Stimulated activated CD4-positive, alpha-beta T cell treated with anti-CD3 and anti-CD28 coated beads, Interleukin-2, amount 100 ng/mL, for 4 hours (primary cell): Measurements from ENCODE around the gene SYTL2.
"Not testable (repeated sequence)": the region's sequence is repeated elsewhere in the genome, so short reads cannot be mapped to it uniquely, and the experiment has no call there.

Source experiments
- DNase-seq: peaks from one replicate; pipeline ENCODE4 v3.0.0-alpha.2; 2020; ENCODE audit warnings: low read depth

SYTL2 gene

DNA sequence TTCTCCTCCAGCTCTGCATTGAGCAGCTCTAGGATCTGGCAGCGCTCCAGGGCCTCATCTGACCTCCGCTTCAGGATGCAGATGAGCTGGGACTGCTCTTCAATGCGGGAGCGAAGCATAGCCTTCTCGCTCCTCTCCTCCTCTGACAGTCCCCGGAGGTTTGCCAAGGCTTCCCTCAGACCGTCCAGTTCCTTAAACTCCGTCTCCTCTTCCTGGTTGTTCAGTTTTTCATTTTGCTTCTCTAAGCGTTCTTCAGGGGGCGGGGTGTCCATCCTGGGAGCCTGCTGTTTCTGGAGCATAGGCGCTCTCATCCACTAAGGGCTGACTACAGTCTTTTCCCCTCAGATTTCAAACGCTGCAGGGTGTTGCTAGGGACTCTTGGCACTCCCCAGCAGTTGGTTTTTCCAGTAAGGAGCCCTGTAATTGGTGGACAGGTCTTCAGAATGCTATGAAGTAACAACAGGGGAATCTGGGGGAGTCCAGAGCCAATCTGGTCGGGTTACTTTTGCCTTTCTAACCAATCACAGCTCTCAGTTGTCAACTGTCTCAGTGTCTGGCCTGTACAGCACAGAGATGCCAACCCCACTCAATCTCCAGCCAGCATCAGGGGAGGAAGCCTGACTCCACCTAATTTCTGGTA, 125.0 kb downstream of the SYTL2 start, which contains the start of gene CCDC89:
CCDC89 (minus strand) TSS at position 376 of the 640 bp plus-strand sequence; CDS start at position 311, 65 bp downstream.
- no peak for DNase-seq

DNA sequence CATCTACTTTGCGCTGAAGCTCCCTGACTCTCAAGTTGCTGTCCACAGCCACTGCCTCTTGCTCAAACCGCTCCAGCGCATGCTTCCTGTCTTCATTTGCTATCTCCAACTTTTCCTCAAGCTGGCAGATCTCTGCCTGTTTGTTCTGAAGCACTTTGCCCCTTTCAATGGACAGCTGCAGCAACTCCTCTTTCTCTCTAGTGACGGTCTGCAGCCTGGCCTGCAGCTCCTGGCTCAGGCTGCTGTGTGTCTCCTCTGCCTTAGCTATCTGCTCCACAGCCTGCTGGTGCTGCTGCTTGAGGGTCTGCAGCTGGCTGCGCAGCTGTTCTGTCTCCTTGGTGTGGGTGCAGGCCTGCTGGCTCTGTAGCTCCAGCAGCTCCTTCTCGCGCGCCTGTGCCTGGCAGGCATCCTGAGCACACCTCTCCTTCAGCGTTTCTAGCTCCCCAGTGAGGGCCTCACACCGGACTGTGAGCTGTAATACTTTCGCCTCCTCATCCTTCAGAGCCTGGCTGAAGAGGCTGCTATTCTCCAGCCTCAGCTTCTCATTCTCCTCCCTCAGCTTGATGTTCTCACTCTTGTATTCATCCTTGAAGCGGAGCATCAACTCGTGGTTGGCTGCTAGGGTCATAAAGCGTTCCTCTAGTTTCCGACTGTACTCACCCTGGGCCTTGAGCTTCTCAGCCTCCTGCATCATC, 125.7 kb downstream of the SYTL2 start:
- no peak for DNase-seq

DNA sequence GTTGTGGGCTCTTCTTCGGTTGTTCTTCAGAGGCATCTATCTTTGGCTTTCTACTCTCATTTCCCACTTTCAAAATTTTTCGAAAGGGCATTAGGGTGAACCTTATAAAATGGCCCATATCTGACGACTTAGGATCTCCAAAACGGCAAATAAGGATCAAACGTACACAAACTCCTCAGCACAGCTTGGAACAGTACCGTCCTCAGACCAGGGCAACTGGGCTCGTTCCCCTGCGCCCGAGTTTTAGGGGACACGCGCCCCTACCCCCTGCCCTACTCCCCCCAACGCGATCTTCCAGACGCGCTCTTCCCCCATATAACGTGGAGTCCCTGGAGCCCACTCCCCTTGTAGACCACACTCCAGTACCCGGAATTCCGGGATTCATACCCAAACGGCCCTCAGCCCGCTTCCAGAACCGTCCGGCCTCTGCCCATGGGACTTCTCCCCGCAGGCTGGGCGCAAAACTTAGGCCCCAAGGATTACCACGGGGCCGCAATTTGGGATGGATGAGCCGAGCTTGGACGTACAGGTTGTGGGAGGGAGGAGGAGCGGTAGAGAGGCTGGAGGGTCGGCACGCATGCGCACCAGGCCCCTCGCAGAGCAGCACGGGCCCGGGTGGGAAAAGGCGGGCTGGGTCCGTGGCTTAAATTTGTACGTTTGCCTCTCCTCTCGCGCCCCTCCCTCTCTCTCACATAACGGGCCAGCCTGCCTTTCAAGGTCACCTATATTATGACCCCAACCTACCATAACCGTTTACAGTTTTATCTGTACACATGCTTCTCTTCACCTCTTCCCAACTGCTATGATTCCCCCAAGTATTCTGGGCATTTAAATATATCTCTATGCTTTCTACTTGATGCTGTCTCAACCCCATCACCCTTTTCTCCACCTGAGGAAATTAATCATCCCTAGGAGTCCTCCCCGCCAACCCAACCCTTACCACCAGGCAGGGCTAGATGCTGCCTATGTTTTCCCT, 128.3 kb downstream of the SYTL2 start:
- DNase-seq, result peak; percentile 53

DNA sequence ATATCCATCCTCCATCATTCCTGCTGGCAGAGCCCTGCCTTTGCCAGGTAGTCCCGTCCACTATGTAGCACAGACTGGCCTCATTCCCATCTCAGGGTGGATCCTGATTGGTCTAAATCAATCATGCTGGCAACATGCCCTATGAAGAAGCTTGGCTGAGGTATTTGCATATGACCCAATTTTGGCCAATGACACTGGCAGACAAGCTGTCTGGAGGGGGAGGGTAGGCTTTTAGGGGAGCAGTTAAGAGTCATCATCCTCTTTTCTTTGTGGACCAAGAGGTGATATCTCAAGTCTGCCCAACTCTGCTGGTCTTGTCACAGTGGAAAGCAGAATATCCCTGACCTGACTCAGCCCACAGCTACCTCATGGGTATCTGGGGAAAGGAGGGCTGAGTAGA, 130.0 kb downstream of the SYTL2 start:
- no peak for DNase-seq

DNA sequence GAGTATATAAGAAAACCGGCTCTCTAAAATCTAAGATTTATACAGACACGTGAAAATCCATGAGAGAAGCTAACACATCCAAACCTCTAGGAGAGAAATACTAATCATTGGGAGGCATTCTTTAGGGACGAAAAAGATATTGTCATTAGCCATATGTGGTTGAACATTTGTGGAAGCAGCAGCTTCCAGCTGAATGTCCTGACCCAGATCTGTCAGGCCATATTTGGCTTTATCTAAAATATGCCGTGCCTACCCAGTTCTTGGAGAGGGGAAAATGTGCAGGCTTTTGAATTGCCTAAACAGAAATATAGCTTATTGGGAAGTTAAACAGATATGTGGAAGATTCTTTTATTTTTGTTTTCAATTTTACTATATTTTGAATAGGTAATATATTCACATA, 131.4 kb downstream of the SYTL2 start:
- no peak for DNase-seq

DNA sequence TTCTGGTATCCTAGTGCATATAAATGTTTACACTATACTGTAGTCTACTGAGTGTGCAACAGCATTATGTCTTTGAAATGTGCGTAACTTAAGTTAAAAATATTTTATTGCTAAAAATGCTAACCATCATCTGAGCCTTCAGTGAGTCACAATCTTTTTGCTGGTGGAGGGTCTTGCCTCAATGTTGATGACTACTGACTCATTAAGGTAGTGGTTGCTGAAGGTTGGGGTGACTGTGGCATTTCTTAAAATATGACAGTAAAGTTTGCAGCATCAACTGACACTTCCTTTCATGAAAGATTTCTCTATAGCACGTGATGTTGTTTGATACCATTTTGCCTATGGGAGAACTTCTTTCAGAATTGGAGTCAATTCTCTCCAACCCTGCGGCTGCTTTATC, 137.5 kb downstream of the SYTL2 start:
- no peak for DNase-seq

DNA sequence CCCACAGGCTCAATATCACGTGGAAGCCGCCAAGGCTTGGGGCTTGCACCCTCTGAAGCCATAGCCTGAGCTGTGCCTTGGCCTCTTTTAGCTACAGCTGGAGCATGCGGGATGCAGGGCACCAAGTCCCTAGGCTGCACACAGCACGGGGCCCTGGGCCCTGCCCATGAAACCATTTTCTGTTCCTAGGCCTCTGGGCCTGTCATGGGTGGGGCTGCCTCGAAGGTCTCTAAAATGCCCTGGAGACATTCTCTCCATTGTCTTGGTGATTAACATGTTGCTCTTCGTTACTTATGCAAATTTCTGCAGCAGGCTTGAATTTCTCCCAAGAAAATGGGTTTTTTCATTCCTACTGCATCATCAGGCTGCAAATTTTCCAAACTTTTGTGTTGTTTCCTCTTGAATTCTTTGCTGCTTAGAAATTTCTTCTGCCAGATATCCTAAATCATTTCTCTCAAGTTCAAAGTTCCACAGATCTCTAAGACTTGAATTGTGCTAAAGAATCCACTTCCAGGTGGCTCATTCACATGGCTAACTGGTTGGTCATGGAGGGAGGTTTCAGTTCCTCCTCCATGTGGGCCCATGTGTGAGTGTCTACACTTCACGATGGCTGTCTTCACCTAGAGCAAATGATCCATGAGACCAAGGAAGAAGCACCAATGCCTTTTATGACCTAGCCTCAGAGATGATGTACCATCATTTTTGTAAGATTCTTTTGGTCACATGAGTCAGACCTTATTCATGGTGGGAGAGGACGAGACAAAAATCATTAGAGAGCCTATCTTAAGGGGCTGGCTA, 138.6 kb downstream of the SYTL2 start:
- no peak for DNase-seq

DNA sequence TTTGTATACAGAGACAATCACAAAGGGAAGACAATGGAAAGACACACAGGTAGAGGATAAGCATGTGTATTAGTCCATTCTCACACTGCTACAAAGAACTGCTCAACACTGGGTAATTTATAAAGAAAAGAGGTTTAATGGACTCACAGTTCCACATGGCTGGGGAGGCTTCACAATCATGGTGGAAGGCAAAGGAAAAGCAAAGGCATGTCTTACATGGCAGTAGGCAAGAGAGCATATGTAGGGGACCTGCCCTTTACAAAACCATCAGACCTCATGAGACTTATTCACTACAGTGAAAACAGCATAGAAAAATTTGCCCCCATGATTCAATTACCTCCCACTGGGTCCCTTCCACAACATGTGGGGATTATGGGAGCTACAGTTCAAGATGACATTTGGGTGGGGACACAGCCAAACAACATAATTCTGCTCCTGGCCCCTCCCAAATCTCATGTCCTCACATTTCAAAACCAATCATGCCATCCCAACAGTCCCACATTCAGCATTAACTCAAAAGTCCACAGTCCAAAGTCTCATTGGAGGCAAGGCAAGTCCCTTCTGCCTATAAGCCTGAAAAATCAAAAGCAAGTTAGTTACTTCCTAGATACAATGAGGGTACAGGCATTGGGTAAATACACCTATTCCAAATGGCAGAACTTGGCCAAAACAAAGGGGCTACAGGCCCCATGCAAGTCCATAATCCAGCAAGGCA, 139.8 kb downstream of the SYTL2 start:
- not testable (repeated sequence) for DNase-seq

DNA sequence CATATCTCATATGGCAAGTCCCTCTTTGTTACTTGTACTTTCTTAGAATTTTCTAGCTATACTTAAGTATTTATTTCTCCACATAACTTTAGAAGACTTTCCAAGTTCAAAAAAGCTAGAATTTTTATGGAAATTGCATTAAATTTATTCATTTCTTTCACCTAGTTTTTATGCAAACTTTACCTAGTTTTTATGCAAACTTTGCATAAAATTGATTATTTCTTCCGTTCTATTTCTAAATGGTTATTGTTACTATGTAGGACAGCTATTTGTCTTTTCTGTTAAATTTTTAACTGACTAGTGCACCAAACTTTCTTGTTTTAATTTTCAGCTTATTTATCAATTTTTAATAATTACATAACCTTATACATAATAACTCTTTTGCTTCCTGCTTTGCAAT, 142.8 kb downstream of the SYTL2 start:
- DNase-seq, result no peak

DNA sequence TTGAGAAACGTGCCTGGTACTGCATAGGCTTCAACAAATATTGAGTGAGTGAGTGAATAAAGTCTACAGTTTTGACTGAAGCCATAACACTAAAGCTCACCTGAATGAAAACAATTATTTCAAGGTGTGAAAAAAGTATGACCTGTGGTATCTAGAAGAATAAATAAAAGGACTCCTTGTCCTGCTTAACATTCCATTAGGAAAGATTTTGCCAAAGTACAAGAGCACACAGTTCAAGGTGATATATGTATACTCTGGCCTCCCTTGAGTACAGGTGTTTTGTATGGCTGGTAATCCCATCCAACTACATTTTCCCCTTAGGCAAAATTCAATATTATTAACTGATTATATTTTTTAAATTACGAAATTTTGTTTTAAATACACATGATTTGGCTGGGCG, 144.3 kb downstream of the SYTL2 start:
- no peak for DNase-seq

DNA sequence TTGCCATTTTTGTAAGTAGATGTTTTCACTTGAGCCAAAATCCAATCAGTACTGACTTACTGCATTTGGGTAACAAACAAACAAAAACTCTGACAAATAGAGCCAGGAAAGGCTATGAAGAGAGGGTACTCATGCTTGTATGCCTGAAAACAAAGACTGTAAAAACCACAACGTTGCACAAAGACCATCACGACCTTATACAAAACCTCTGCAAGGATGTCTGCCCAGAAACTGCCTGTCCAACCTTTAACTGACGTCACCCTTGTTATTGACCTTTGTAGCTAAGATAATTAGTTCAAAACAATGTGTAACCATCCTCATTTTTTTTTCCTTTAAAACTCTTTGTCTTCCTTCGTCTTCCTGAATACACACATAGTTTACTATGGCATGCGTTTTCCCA, 145.2 kb downstream of the SYTL2 start:
- DNase-seq, result no peak

DNA sequence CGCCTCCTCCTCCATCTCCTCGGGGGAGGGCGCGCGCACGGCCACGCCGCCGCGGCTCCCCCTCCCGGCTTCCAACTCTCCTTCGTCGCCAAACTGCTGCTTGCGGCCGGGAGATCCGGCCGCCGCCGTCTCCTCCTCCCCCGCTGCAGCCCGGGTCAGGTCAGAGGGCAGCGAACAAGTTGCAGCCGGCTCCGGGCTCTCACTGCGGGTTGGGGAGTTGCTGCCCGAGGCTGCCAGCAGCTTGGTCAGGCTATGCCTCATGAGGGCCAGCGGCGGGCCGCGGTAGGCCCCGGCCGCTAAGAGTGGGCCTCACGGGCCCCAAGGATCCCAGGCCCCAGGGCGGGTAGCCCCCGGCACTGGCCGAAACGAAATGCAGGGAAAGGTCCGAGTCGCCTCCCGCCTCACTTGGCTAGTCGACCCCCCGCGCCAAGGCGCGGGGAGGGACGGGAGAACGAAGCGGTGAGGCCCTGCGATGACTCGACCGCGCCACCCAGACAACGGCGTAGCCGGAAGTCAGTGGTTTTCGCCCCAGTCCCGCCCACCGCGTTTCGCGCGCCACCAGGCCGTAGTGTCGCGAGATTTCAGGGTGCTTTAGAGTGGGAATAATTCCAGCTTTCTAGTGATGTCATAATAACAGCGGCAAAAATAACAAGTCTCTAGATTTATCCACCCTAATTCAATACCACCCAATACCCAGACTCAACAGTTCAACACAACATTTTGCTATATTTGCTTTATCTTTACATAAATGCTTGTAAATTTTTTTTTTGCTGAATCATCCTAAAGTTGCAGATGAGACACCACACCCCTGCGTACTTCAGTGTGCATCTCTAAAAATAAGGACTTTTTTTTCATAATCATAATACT, 146.1 kb downstream of the SYTL2 start, which contains the start of gene CREBZF:
CREBZF (minus strand) TSS at position 515 of the 867 bp plus-strand sequence; CDS start at position 261, 254 bp downstream.
- DNase-seq, result peak; percentile 89

DNA sequence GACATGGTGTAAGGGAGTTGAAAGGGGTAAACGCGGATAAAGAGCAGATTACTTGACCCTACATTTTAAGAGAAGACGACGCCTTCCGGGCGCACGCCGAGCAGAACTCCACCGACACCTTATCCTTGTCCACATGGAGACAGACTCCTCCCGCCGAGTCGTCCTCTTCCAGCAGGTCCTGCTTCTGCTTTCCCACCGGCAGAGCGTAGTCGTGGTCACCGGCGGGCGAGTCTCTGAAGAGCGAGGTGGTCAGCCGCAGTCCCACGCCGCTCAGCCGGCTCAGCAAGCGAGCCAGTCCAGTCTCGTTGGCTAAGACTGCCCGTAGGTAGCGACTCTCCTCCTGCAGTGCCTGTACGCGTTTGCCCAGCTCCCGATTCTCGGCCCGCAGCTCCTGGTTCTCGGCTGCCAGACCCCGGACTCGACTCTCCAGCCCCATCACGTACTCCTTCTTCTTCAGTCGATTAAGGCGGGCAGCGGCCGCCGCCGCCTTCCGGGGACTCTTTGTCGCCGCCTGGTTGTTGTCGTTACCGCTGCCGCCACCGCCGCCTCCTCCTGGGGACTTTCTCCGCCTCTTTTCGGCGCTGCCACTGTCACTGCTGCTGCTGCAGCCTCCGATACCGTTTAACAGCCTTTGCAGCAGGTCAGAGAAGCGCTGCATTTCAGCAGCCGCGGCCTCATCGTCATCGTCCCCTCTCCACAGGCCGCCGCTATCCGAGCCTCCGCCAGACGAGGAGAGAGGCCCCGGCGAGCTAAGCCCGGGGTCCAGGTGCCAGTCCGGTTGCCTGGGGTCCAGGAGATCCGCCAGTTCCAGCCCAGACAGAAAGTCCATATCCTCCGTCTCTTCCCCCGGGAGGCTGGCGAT, 147.0 kb downstream of the SYTL2 start:
- DNase-seq, result peak; percentile 84

DNA sequence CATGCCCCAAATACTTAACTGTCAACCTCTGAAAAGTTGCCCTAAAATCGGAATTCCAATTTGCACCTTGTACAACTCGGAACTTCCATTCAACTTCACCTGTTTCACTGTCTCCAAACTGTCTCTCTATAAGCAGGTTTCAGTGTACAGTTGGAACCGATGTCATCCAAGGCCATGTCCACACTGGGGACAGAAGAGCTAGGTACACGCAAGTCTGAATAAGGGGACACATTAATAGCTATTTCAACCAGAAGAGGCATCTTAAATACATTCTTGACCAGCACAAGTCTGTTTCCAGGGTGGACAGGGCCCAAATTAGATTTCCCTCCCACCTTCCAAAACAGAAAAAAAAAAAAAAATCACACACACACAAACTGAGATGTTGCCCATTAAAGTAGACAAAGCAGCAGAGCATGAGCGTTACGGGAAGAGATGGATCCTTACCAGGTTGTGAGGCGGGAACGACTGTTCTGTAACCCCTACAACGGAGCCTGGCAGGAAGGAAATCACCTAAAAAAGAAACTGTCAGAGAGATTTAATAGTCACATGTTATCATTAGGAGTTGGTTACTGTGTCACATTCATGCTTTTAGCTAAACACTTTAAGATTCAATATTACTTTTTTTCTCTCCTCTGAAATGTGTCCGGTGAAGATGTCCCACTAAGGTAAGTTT, 147.7 kb downstream of the SYTL2 start:
- no peak for DNase-seq

DNA sequence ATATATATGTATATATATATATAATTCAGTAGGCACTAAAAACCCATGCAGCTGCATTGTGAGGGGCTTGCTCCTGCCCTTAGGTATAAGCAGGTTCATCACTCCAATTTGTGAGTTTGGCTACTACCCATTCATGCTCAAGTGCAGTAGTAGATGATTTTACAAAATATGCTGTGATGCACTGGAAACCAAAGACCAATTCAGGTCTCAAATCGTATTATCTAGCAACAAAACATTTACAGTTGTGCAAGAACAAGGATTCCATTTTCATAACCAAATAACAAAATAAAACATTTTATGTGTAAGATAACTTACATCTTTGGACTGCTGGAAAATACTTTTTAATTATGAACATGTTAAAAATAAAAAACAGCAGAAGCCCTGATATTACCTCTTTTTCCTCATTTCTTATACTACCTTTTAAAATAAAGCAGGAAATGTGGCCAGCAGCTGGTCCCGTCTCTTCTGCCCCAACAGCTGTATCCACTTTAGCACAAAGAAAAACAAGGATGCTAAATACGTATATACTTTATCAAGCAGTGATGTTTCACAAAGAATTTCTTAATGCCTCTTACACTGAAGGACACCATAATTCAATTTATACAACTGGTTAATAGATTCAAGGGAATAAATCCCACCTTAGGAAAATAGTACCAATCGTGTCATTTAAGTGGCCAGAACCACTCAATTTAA, 148.8 kb downstream of the SYTL2 start:
- no peak for DNase-seq

DNA sequence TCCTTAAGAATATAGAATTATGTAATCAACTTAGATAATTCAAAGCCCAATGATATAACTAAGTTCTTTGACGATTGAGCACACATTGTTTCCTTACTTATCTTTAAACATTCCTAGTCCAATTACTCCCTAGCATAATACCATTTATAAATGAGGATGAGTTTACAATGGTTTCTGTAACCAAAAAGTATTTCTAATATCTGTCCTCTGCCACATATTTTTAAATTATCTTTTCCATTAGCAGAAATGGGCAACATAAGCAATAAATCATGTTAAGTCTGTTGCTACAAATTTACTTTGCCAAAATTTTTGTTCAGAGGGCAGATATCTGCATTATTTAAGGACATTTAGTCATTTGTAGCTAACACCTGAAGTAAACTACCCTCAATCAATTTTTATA, 152.8 kb downstream of the SYTL2 start:
- no peak for DNase-seq

DNA sequence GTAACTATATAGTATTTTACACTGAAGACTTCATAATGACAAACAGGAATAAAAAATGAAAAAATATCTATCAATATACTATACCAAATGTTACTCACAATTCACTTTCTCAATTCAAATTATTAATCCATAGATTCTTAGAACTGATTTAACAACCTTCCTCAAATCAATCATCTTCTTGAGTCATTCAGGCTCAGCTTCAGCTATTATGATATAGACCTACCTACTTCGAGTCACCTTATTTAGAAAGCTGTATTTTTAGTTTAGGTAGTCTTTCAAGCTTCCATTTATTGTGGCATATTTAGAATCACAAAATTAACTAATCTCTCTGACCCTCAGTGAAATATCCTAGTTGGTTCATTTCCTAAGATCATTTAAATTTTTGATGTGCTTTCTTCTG, 154.2 kb downstream of the SYTL2 start:
- DNase-seq, result no peak

DNA sequence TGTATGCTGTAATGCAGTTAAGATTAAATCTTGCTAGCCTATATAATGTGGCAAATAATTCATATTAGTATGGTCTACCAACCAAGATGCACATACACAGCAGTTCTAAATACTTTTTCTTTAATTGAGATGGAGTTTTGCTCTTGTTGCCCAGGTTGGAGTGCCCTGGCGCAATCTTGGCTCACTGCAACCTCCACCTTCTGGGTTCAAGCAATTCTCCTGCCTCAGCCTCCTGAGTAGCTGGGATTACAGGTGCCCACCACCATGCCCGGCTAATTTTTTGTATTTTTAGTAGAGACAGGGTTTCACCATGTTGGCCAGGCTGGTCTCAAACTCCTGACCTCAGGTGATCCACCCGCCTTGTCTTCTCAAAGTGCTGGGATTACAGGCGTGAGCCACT, 156.6 kb downstream of the SYTL2 start:
- not testable (repeated sequence) for DNase-seq
